ENCODE measurements around the gene NWD2. TPM values are rescaled to one million over a fixed set of nuclear protein-coding genes. Genes with fewer than 3 reads are reported as not detected.
"Not testable (repeated sequence)": the region's sequence is repeated elsewhere in the genome, so short reads cannot be mapped to it uniquely, and the experiment has no call there.

The NWD2 gene
- not detected for total RNA-seq

GRCh38 chr4:37244583-37245390, at the start of gene NWD2:
TSS of gene NWD2 (plus strand) at chr4:37244743. CDS start at chr4:37245068, 325 bp downstream.
- no peak for DNase-seq

GRCh38 chr4:37197899-37198298, 46.6 kb upstream of the NWD2 start:
- no peak for DNase-seq

GRCh38 chr4:37204740-37205139, 39.8 kb upstream of the NWD2 start:
- DNase-seq: not testable (repeated sequence)

GRCh38 chr4:37216209-37216608, 28.3 kb upstream of the NWD2 start:
- no peak for DNase-seq

- DNase-seq: no peak
Observed at GRCh38 chr4:37219242-37219641, 25.3 kb upstream of the NWD2 start.

- DNase-seq: no peak
Observed at GRCh38 chr4:37219990-37220389, 24.6 kb upstream of the NWD2 start.

GRCh38 chr4:37220685-37221084, 23.9 kb upstream of the NWD2 start:
- DNase-seq: no peak

GRCh38 chr4:37223732-37224131, 20.8 kb upstream of the NWD2 start:
- DNase-seq: no peak

GRCh38 chr4:37224854-37225253, 19.7 kb upstream of the NWD2 start:
- no peak for DNase-seq

- DNase-seq: no peak
Observed at GRCh38 chr4:37225778-37226177, 18.8 kb upstream of the NWD2 start.

- DNase-seq: no peak
Observed at GRCh38 chr4:37232315-37232714, 12.2 kb upstream of the NWD2 start.

- DNase-seq: no peak
Observed at GRCh38 chr4:37236165-37236564, 8.4 kb upstream of the NWD2 start.

GRCh38 chr4:37241647-37242046, 2.9 kb upstream of the NWD2 start:
- no peak for DNase-seq

GRCh38 chr4:37243051-37243450, 1.5 kb upstream of the NWD2 start:
- DNase-seq: no peak

- no peak for DNase-seq
Observed at GRCh38 chr4:37243722-37244582, 591 bp upstream of the NWD2 start.

- no peak for DNase-seq
Observed at GRCh38 chr4:37245391-37245954, 930 bp downstream of the NWD2 start.

GRCh38 chr4:37246891-37247290, 2.3 kb downstream of the NWD2 start:
- no peak for DNase-seq

GRCh38 chr4:37258221-37258620, 13.7 kb downstream of the NWD2 start:
- no peak for DNase-seq

- DNase-seq: no peak
Observed at GRCh38 chr4:37268319-37268718, 23.8 kb downstream of the NWD2 start.

GRCh38 chr4:37279121-37279520, 34.6 kb downstream of the NWD2 start:
- no peak for DNase-seq

- no peak for DNase-seq
Observed at GRCh38 chr4:37279894-37280592, 35.5 kb downstream of the NWD2 start.

GRCh38 chr4:37299468-37299867, 54.9 kb downstream of the NWD2 start:
- DNase-seq: no peak

GRCh38 chr4:37304612-37305011, 60.1 kb downstream of the NWD2 start:
- no peak for DNase-seq

Data from effector CD4-positive, alpha-beta T cell (primary cell).